NCI-H1930 (cell line): Measurements from ENCODE around the gene ETFBKMT.
"Not testable (repeated sequence)": the region's sequence is repeated elsewhere in the genome, so short reads cannot be mapped to it uniquely, and the experiment has no call there.

ENCODE experiments used
- DNase-seq, 2 experiments: peaks; one replicate each; lab custom pipeline; 2025; lab: John Stamatoyannopoulos, UW

ETFBKMT gene

GRCh38 chr12:31718542-31719198 lies 59.2 kb downstream of the ETFBKMT start:
- DNase-seq: not testable (repeated sequence)

- no peak for DNase-seq
Measured at GRCh38 chr12:31722580-31722979, 63.1 kb downstream of the ETFBKMT start.
